Measurements from ENCODE around the gene CCDC180.

The CCDC180 gene

GRCh38 chr9:97309260-97309659, 1.8 kb downstream of the CCDC180 start:
- no peak overlapping the region for H3K9ac ChIP-seq (ENCODE audit: low read length in 5 of 5)
- H3K27ac ChIP-seq (ENCODE audit: low read depth, low read length), result no peak overlapping the region
- peaks cover 0 to 16% (median 12%) of the 10 kb centered on the region in 5 donors for H3K4me1 ChIP-seq (ENCODE audit: control insufficient read depth in 5 of 5, insufficient read depth in 5 of 5, low read length in 5 of 5)
- peaks cover 0 to 2% (median 0%) of the 10 kb centered on the region in 5 donors for H3K9me3 ChIP-seq (ENCODE audit: control insufficient read depth in 5 of 5, low read length in 5 of 5)
- no peaks in the 10 kb centered on the region for H3K27me3 ChIP-seq (ENCODE audit: control insufficient read depth in 5 of 5, insufficient read depth in 4 of 5, low read length in 5 of 5)
- H3K4me3 ChIP-seq (ENCODE audit: low read depth in 1 of 5, low read length in 5 of 5), result no peak overlapping the region
- H3K36me3 ChIP-seq (ENCODE audit: control insufficient read depth in 5 of 5, insufficient read depth in 5 of 5, low read length in 5 of 5), result peaks cover 0 to 47% (median 38%) of the 10 kb centered on the region in 5 donors

- Histone ChIP-seq H3K9me3 (ENCODE audit: control insufficient read depth in 5 of 5, low read length in 5 of 5) (no peaks in the 10 kb centered on the region), H3K9ac (ENCODE audit: low read length in 5 of 5) (no peak overlapping the region), H3K36me3 (ENCODE audit: control insufficient read depth in 5 of 5, insufficient read depth in 5 of 5, low read length in 5 of 5) (peaks cover 0 to 54% (median 46%) of the 10 kb centered on the region in 5 donors), H3K4me3 (ENCODE audit: low read depth in 1 of 5, low read length in 5 of 5) (no peak overlapping the region), H3K27ac (ENCODE audit: low read depth, low read length) (no peak overlapping the region), H3K27me3 (ENCODE audit: control insufficient read depth in 5 of 5, insufficient read depth in 4 of 5, low read length in 5 of 5) (no peaks in the 10 kb centered on the region), H3K4me1 (ENCODE audit: control insufficient read depth in 5 of 5, insufficient read depth in 5 of 5, low read length in 5 of 5) (peaks cover 0 to 16% (median 12%) of the 10 kb centered on the region in 5 donors)
Measured at GRCh38 chr9:97310023-97310422, 2.6 kb downstream of the CCDC180 start.

DNA sequence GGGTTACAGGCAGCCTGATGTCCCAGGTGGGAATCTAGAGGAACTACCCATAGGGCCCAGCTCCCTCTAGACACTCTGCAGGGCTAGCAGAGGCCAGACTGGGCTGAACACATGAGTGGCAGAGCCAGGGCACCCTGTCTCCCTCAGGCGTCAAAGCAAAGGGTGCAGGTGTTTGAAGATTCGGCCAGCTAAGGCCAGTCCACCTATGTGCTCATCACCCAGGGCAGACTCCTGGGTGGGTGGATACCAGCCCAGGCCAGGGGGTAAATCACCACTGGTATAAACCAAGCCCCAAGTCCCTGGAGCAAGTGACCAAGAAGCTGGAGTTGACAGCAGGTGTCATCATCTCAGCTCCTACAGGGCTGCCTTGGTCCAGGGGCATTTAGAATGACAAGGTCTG, 3.4 kb downstream of the CCDC180 start:
- Histone ChIP-seq H3K36me3 (ENCODE audit: control insufficient read depth in 5 of 5, insufficient read depth in 5 of 5, low read length in 5 of 5) (peaks cover 0 to 63% (median 54%) of the 10 kb centered on the region in 5 donors), H3K4me1 (ENCODE audit: control insufficient read depth in 5 of 5, insufficient read depth in 5 of 5, low read length in 5 of 5) (peaks cover 0 to 16% (median 12%) of the 10 kb centered on the region in 5 donors), H3K4me3 (ENCODE audit: low read depth in 1 of 5, low read length in 5 of 5) (no peak overlapping the region), H3K27me3 (ENCODE audit: control insufficient read depth in 5 of 5, insufficient read depth in 4 of 5, low read length in 5 of 5) (no peaks in the 10 kb centered on the region), H3K9me3 (ENCODE audit: control insufficient read depth in 5 of 5, low read length in 5 of 5) (no peaks in the 10 kb centered on the region), H3K27ac (ENCODE audit: low read depth, low read length) (no peak overlapping the region), H3K9ac (ENCODE audit: low read length in 5 of 5) (no peak overlapping the region)

DNA sequence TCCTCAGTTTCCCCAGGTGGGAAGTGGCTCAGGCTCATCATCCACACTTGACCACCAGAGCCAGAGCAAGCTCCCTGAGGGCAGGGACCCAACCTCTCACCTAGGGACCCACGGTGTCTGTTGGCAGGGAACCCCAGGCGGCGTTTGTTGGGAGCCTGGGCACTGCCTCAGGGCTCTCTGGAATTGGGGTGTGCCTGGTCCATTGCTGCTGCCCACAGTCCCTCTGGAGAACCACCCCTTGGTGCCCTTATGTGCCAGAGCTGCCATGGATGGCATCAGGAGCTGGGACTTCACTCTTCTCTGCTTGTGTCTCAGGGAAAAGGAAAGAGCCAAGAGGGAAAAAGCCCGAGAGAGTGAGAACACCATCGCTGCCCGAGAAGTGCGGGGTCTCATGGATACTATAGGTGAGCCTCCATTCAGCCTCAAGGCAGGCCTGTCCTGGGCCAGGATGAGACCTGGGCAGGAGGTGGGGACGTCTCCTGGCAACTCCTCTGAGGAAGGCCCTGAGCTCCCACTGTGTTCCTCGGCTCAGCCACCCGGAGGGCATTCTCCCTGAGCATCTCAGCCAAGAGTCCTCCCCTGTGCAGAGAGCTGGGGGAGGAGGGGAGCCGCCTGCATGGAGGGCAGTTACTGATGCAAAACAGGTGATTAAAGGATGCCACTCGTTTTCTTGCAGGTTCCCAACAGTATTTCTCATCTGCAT, 4.5 kb downstream of the CCDC180 start:
- Histone ChIP-seq H3K27ac (ENCODE audit: low read depth, low read length) (no peak overlapping the region), H3K36me3 (ENCODE audit: control insufficient read depth in 5 of 5, insufficient read depth in 5 of 5, low read length in 5 of 5) (peaks cover 0 to 74% (median 63%) of the 10 kb centered on the region in 5 donors)

GRCh38 chr9:97312556-97312955, 5.1 kb downstream of the CCDC180 start:
- no peaks in the 10 kb centered on the region for H3K27me3 ChIP-seq (ENCODE audit: control insufficient read depth in 5 of 5, insufficient read depth in 4 of 5, low read length in 5 of 5)
- H3K4me3 ChIP-seq (ENCODE audit: low read depth in 1 of 5, low read length in 5 of 5), result no peak overlapping the region
- H3K9ac ChIP-seq (ENCODE audit: low read length in 5 of 5), result no peak overlapping the region
- no peak overlapping the region for H3K27ac ChIP-seq (ENCODE audit: low read depth, low read length)
- peaks cover 0 to 6% (median 3%) of the 10 kb centered on the region in 5 donors for H3K4me1 ChIP-seq (ENCODE audit: control insufficient read depth in 5 of 5, insufficient read depth in 5 of 5, low read length in 5 of 5)
- peaks cover 0 to 80% (median 69%) of the 10 kb centered on the region in 5 donors for H3K36me3 ChIP-seq (ENCODE audit: control insufficient read depth in 5 of 5, insufficient read depth in 5 of 5, low read length in 5 of 5)
- no peaks in the 10 kb centered on the region for H3K9me3 ChIP-seq (ENCODE audit: control insufficient read depth in 5 of 5, low read length in 5 of 5)

More for the DNA sequence above, 4.5 kb downstream of the CCDC180 start:
- Histone ChIP-seq H3K4me3 (ENCODE audit: low read depth in 1 of 5, low read length in 5 of 5) (no peak overlapping the region), H3K9ac (ENCODE audit: low read length in 5 of 5) (no peak overlapping the region), H3K27me3 (ENCODE audit: control insufficient read depth in 5 of 5, insufficient read depth in 4 of 5, low read length in 5 of 5) (no peaks in the 10 kb centered on the region), H3K9me3 (ENCODE audit: control insufficient read depth in 5 of 5, low read length in 5 of 5) (no peaks in the 10 kb centered on the region), H3K4me1 (ENCODE audit: control insufficient read depth in 5 of 5, insufficient read depth in 5 of 5, low read length in 5 of 5) (peaks cover 0 to 12% (median 9%) of the 10 kb centered on the region in 5 donors)

GRCh38 chr9:97313243-97313642, 5.8 kb downstream of the CCDC180 start:
- Histone ChIP-seq H3K27ac (ENCODE audit: low read depth, low read length) (no peak overlapping the region), H3K27me3 (ENCODE audit: control insufficient read depth in 5 of 5, insufficient read depth in 4 of 5, low read length in 5 of 5) (no peaks in the 10 kb centered on the region), H3K9me3 (ENCODE audit: control insufficient read depth in 5 of 5, low read length in 5 of 5) (no peaks in the 10 kb centered on the region), H3K9ac (ENCODE audit: low read length in 5 of 5) (no peak overlapping the region), H3K4me1 (ENCODE audit: control insufficient read depth in 5 of 5, insufficient read depth in 5 of 5, low read length in 5 of 5) (no peaks in the 10 kb centered on the region), H3K36me3 (ENCODE audit: control insufficient read depth in 5 of 5, insufficient read depth in 5 of 5, low read length in 5 of 5) (peaks cover 0 to 87% (median 75%) of the 10 kb centered on the region in 5 donors), H3K4me3 (ENCODE audit: low read depth in 1 of 5, low read length in 5 of 5) (no peak overlapping the region)

DNA sequence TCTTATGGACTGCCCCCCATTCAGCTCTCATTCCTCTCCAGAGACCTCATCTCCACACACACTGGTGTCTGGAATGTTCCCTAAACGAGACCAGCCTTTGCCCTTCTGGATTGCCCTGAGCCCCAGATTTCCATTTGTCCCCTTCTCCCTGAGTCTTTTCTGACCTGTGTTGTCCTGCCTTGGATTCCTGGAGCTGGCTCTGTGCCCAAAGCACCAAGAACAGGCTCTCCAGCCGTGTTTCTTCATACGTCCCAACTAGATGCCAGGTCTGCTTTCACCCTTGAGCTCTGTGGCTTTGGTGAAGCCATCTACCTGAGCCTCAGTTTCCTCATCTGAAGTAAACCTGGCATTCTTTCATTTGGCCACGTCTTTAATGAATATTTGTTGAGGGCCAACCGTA, 6.3 kb downstream of the CCDC180 start:
- no peak overlapping the region for H3K9ac ChIP-seq (ENCODE audit: low read length in 5 of 5)
- no peak overlapping the region for H3K4me3 ChIP-seq (ENCODE audit: low read depth in 1 of 5, low read length in 5 of 5)
- H3K9me3 ChIP-seq (ENCODE audit: control insufficient read depth in 5 of 5, low read length in 5 of 5), result no peaks in the 10 kb centered on the region
- no peaks in the 10 kb centered on the region for H3K27me3 ChIP-seq (ENCODE audit: control insufficient read depth in 5 of 5, insufficient read depth in 4 of 5, low read length in 5 of 5)
- H3K27ac ChIP-seq (ENCODE audit: low read depth, low read length), result no peak overlapping the region
- H3K4me1 ChIP-seq (ENCODE audit: control insufficient read depth in 5 of 5, insufficient read depth in 5 of 5, low read length in 5 of 5), result no peaks in the 10 kb centered on the region
- peaks cover 0 to 92% (median 78%) of the 10 kb centered on the region in 5 donors for H3K36me3 ChIP-seq (ENCODE audit: control insufficient read depth in 5 of 5, insufficient read depth in 5 of 5, low read length in 5 of 5)

DNA sequence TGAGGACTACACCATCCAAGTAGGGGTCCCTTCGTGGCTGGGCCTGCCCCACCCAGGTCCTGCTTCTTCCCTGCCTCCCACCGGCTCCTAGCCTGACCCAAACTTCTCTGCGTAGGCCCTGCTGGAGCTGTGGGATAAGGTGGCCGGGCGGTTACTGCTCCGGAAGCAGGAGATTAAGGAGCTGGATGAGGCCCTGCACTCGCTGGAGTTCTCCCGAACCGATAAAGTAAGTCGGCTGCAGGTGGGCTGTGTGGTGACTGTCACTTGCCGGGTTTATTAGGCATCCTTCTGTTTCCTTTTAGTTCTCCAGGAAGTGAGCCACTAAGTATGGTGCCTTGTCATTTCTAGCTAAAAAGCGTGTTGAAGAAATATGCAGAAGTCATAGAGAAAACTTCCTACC, 7.0 kb downstream of the CCDC180 start:
- no peak overlapping the region for H3K27ac ChIP-seq (ENCODE audit: low read depth, low read length)
- H3K4me3 ChIP-seq (ENCODE audit: low read depth in 1 of 5, low read length in 5 of 5), result no peak overlapping the region
- no peaks in the 10 kb centered on the region for H3K9me3 ChIP-seq (ENCODE audit: control insufficient read depth in 5 of 5, low read length in 5 of 5)
- H3K36me3 ChIP-seq (ENCODE audit: control insufficient read depth in 5 of 5, insufficient read depth in 5 of 5, low read length in 5 of 5), result peaks cover 0 to 91% (median 75%) of the 10 kb centered on the region in 5 donors
- no peaks in the 10 kb centered on the region for H3K27me3 ChIP-seq (ENCODE audit: control insufficient read depth in 5 of 5, insufficient read depth in 4 of 5, low read length in 5 of 5)
- H3K4me1 ChIP-seq (ENCODE audit: control insufficient read depth in 5 of 5, insufficient read depth in 5 of 5, low read length in 5 of 5), result no peaks in the 10 kb centered on the region
- no peak overlapping the region for H3K9ac ChIP-seq (ENCODE audit: low read length in 5 of 5)

GRCh38 chr9:97315550-97315949, 8.1 kb downstream of the CCDC180 start:
- Histone ChIP-seq H3K4me3 (ENCODE audit: low read depth in 1 of 5, low read length in 5 of 5) (no peak overlapping the region), H3K27ac (ENCODE audit: low read depth, low read length) (no peak overlapping the region), H3K9me3 (ENCODE audit: control insufficient read depth in 5 of 5, low read length in 5 of 5) (no peaks in the 10 kb centered on the region), H3K9ac (ENCODE audit: low read length in 5 of 5) (no peak overlapping the region), H3K4me1 (ENCODE audit: control insufficient read depth in 5 of 5, insufficient read depth in 5 of 5, low read length in 5 of 5) (no peaks in the 10 kb centered on the region), H3K36me3 (ENCODE audit: control insufficient read depth in 5 of 5, insufficient read depth in 5 of 5, low read length in 5 of 5) (peaks cover 0 to 90% (median 74%) of the 10 kb centered on the region in 5 donors), H3K27me3 (ENCODE audit: control insufficient read depth in 5 of 5, insufficient read depth in 4 of 5, low read length in 5 of 5) (no peaks in the 10 kb centered on the region)

DNA sequence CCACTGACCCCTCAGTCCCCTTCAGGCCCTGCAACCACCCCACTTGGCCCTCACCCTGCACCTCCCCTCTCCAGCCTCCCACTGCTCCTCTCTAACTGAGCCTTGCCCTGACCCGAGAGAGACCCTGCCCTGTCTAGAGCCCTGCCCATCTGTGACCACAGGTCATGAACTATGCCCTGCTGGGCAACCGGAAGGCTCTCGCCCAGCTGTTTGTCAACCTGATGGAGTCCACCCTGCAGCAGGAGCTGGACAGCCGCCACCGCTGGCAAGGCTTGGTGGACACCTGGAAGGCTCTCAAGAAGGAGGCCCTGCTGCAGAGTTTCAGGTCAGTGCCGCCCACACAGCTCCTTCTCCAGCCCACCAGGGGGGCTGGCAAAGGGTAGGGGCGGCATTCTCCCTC, 9.4 kb downstream of the CCDC180 start:
- H3K27me3 ChIP-seq (ENCODE audit: control insufficient read depth in 5 of 5, insufficient read depth in 4 of 5, low read length in 5 of 5), result no peaks in the 10 kb centered on the region
- H3K4me3 ChIP-seq (ENCODE audit: low read depth in 1 of 5, low read length in 5 of 5), result no peak overlapping the region
- H3K27ac ChIP-seq (ENCODE audit: low read depth, low read length), result no peak overlapping the region
- peaks cover 0 to 92% (median 77%) of the 10 kb centered on the region in 5 donors for H3K36me3 ChIP-seq (ENCODE audit: control insufficient read depth in 5 of 5, insufficient read depth in 5 of 5, low read length in 5 of 5)
- H3K9me3 ChIP-seq (ENCODE audit: control insufficient read depth in 5 of 5, low read length in 5 of 5), result no peaks in the 10 kb centered on the region
- no peaks in the 10 kb centered on the region for H3K4me1 ChIP-seq (ENCODE audit: control insufficient read depth in 5 of 5, insufficient read depth in 5 of 5, low read length in 5 of 5)
- H3K9ac ChIP-seq (ENCODE audit: low read length in 5 of 5), result no peak overlapping the region

Measured in subcutaneous abdominal adipose tissue (tissue), 5 donors.